Measurements from ENCODE around the gene LCE1C.

LCE1C gene, protein sequence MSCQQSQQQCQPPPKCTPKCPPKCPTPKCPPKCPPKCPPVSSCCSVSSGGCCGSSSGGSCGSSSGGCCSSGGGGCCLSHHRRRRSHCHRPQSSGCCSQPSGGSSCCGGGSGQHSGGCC

DNA sequence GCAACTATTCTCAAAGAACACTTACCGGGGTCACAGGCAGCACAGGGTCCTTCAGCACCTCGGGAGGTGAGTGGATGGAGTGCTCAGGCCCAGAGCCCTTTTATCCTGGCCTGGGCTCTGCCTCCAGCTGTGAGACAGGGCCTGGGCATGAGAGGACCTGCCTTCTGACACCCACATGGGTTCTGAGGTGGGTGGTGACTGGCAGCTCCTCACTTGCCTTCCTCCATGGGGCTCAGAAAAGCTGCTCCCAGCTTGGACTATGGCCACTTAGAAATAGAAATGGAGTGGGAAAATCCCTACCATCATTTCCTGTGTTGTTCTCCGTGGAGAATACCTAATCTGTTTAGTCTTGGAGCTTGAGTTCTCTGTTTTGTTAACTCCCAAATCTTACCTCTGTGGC, at the start of gene LCE1C:
LCE1C (minus strand) TSS at position 76 of the 400 bp plus-strand sequence. CDS start 1,173 bp downstream, outside the sequence.
- no peak for TF ChIP-seq POLR2A (IDR thresholded peaks at IDR 0.05; ENCODE audit: low read length)
- no peak for TF ChIP-seq GATA1 (IDR thresholded peaks at IDR 0.05; ENCODE audit: low read depth, low read length)
- no peak for DNase-seq

DNA sequence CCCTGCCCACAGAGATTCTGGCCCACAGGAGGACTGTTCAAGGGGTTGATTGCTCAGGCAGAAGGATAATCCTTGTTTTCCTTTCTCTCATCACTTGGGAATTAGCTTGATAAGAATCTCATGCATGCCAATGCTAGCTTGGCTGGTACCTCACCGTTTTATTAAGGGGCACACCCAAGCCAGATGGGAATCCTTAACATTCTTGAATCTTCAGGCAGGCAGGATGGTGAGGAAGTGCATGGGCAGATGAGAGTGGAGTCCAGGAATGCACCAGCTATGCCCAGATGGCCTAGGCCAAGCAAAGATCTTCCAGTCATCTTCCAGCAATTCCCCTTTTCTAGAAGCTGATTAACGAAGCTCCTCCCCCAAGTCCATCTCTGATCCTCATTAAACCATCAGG, 49.2 kb upstream of the LCE1C start:
- DNase-seq, result no peak
- TF ChIP-seq POLR2A (IDR thresholded peaks at IDR 0.05; ENCODE audit: low read length), result no peak
- TF ChIP-seq GATA1 (IDR thresholded peaks at IDR 0.05; ENCODE audit: low read depth, low read length), result no peak

DNA sequence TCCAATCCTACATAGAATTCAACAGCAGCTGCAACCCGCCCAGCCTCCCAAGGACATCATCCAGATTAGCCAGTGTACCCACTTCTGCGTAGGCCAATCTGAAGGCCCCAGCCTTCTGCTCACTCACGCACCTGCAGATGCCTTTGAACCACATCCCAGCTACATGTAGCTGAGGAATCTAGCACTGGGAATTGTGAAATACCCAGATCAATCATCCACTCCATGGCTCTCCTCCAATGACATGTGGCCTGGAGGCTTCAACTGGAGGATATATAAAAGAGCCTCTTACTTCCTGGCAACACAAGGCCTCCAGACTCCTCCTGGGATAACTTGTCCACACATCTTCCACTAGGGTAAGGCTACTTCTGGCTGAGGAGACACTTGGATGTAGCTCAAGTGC, 36.1 kb upstream of the LCE1C start, which contains the start of gene LCE6A:
LCE6A (plus strand) TSS at position 301 of the 400 bp plus-strand sequence. CDS start 665 bp downstream, outside the sequence.
- no peak for DNase-seq
- TF ChIP-seq GATA1 (IDR thresholded peaks at IDR 0.05; ENCODE audit: low read depth, low read length) (no peak), POLR2A (IDR thresholded peaks at IDR 0.05; ENCODE audit: low read length) (no peak)

DNA sequence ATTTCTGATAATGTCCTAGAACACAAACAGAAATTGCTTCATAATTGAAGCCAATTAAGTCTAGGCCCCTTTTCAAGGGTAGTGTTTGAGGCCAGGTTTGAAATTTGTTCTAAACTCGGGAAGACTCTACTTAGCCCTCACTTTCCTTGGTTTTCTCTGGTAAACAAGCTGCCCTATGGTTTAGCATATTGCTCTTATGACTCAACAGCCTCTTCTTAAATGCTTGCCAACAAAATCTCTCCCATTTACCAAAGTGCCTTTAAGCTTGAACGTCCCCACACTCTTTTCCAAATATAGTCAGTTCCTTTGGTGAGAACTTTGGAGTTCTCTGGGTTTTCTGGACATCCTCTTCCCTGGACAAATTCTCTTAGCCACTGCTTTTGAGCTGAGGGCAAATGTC, 30.4 kb upstream of the LCE1C start:
- no peak for DNase-seq
- no peak for TF ChIP-seq GATA1 (IDR thresholded peaks at IDR 0.05; ENCODE audit: low read depth, low read length)
- no peak for TF ChIP-seq POLR2A (IDR thresholded peaks at IDR 0.05; ENCODE audit: low read length)

DNA sequence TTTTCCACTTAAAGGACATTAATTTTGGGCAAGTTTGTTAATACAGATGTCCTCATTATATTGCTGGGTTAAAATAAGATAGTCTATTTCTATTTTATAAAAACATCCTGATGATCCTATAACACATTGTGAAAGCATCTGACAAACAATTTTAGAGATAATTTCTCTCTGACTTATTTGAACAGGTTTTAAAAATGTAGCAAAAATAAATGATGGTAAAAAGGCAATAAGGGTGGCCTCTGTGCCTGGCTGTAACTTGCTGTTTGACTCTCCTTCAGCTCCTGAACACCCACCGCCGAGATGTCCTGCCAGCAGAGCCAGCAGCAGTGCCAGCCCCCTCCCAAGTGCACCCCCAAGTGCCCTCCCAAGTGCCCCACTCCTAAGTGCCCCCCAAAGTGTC, 20.7 kb upstream of the LCE1C start, which contains the start of gene LCE1A:
LCE1A (plus strand) TSS at position 301 of the 400 bp plus-strand sequence; CDS start at position 301, 0 bp downstream.
- no peak for TF ChIP-seq POLR2A (IDR thresholded peaks at IDR 0.05; ENCODE audit: low read length)
- no peak for TF ChIP-seq GATA1 (IDR thresholded peaks at IDR 0.05; ENCODE audit: low read depth, low read length)
- DNase-seq, result no peak

DNA sequence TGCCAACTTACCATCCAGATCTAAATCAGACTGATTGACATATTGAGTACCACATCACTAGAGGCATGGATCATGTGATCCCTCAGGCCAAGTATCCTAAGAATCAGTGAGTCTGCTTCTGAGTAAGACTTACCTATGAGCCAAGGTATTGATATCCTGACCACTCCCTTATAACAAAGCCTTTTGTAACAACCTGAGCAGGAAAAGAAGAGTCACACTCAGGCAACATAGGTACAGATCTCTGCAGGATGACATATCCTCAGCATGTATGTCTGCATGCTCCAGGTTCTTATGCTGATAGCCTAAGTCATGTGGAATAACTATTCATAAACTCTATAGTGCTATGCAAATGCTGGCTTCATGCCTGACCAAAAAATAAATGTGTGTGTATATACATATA, 18.5 kb upstream of the LCE1C start:
- DNase-seq, result no peak
- no peak for TF ChIP-seq GATA1 (IDR thresholded peaks at IDR 0.05; ENCODE audit: low read depth, low read length)
- no peak for TF ChIP-seq POLR2A (IDR thresholded peaks at IDR 0.05; ENCODE audit: low read length)

DNA sequence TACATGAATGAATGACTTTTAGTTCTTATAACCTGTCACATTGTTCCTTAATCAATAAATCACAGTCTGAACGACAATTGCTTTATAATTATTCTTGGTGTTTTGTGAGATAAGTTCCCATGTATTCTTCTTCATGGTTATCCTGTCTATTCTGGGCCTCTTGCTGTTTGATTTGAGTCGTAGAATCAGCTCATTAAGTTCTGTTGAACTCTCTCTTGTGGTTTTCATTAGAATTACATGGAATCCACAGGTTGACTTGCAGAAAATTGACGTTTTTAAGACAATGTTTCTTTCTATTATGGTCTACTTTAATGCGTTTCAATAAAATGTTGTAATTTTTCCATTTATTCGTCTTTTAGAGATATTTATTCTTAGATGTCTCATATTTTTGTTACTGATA, 16.8 kb upstream of the LCE1C start:
- TF ChIP-seq POLR2A (IDR thresholded peaks at IDR 0.05; ENCODE audit: low read length) (no peak), GATA1 (IDR thresholded peaks at IDR 0.05; ENCODE audit: low read depth, low read length) (no peak)
- no peak for DNase-seq

DNA sequence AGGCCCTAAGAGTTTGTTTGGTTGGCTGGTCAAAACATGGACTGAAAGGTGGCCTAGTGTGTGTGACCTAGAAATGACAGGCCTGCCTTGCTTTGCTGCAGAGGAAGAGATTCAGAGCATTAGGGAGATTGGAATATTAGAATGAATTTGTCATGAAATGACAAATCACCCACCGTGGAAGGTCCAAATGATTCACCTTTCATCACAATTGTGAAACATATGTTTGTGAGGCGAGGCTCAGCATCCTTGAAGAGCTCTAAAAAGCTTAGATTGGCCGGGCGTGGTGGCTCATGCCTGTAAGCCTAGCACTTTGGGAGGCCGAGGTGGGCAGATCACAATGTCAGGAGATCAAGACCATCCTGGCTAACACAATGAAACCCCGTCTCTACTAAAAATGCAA, 10.9 kb upstream of the LCE1C start:
- DNase-seq, result no peak
- TF ChIP-seq POLR2A (IDR thresholded peaks at IDR 0.05; ENCODE audit: low read length), result no peak

DNA sequence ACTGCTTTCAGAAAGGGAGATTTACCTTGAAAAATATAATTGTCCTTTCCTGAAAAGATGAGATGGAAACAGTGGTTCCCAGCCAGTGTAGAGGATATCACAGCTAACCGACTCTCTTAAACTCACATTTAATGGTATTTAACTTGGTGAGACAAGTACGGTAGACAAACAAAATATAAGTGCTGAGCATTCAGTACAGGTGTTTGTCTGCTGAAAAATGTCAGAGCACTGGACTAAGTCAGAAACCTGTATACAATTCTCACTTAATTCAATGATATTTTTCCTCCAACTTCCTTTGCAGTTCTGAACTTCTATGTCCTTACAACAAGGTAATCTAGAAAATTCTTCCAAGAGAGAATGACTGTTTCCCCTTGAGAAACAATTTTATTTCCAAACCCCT, 5.2 kb upstream of the LCE1C start, which contains the start of gene LCE1B:
LCE1B (plus strand) TSS at position 301 of the 400 bp plus-strand sequence. CDS start 476 bp downstream, outside the sequence.
- TF ChIP-seq POLR2A (IDR thresholded peaks at IDR 0.05; ENCODE audit: low read length), result no peak
- TF ChIP-seq GATA1 (IDR thresholded peaks at IDR 0.05; ENCODE audit: low read depth, low read length), result no peak
- no peak for DNase-seq

DNA sequence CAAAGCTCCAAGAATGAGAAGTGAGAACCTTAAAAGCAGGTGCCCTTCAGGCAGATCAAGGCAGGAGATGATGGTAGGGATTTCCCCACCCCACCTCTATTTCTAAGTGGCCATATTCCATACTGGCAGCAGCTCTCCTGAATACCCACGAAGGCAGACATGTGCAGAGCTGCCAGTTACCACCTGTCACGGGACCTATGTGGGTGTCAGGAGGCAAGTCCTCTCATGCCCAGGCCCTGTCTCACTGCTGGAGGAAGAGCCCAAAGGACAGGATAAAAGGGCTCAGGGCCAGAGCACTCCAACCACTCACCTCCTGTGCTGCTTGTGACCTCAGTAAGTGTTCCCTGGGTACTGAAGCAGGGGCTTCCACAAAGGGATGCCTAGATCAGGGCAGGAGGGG, 4.6 kb upstream of the LCE1C start:
- DNase-seq, result no peak
- no peak for TF ChIP-seq POLR2A (IDR thresholded peaks at IDR 0.05; ENCODE audit: low read length)
- TF ChIP-seq GATA1 (IDR thresholded peaks at IDR 0.05; ENCODE audit: low read depth, low read length), result no peak

DNA sequence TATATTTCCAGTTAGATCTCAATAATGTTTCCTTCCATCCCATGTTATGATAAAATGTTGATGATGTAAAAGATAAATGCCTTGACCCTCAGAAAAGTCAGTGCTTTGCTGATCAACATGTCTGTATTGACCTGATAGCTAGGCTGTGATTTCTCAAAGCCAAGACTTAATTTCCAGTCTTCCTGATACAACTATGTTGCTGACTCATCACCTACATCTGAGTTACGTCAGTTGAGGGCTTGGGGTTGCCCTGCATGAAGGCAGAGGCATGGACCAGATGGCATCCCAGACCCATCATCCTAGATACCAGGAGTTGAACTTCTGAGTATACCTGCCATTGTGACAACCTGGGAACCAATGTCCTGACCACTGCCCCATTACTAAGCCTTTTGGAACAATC, 5.1 kb downstream of the LCE1C start:
- no peak for DNase-seq
- no peak for TF ChIP-seq GATA1 (IDR thresholded peaks at IDR 0.05; ENCODE audit: low read depth, low read length)
- no peak for TF ChIP-seq POLR2A (IDR thresholded peaks at IDR 0.05; ENCODE audit: low read length)

DNA sequence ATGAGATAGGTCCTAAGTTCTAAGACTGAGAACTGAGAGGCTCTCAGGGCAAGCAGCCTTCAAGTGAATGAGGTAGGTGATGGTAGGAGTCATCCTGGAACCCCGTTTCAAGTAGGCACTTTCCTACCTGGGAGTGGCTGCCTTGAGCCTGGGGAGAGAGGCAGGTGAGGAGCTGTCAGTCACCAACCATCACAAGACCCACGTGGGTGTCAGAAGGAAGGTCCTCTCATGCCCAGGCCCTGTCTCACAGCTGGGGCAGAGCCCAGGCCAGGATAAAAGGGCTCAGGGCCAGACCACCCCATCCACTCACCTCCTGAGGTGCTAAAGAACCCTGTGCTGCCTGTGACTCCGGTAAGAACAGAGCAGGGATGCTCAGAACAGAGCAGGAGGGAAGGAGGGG, 10.0 kb downstream of the LCE1C start, which contains the start of gene LCE1D:
LCE1D (plus strand) TSS at position 301 of the 400 bp plus-strand sequence. CDS start 1,074 bp downstream, outside the sequence.
- TF ChIP-seq POLR2A (IDR thresholded peaks at IDR 0.05; ENCODE audit: low read length) (no peak), GATA1 (IDR thresholded peaks at IDR 0.05; ENCODE audit: low read depth, low read length) (no peak)
- DNase-seq, result no peak

DNA sequence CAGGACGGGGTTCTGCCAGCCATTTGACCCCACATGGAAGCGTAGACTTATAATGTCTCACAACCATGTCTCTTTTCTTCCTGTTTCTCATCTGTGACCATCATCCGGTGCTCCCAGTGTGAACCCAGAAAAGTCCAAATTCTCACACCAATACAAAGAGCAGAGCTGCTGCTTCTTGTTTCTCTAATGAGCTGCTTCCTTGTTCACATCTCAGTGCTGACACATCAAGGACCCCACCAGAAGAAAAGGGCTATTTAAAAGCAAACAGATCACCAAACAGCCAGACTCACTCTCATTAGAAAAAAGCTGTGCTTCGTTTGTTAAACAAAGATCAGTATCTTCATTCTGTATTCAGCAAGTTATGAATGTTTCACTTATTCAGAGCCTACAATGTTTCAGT, 10.8 kb downstream of the LCE1C start:
- TF ChIP-seq GATA1 (IDR thresholded peaks at IDR 0.05; ENCODE audit: low read depth, low read length), result no peak
- no peak for TF ChIP-seq POLR2A (IDR thresholded peaks at IDR 0.05; ENCODE audit: low read length)
- no peak for DNase-seq

DNA sequence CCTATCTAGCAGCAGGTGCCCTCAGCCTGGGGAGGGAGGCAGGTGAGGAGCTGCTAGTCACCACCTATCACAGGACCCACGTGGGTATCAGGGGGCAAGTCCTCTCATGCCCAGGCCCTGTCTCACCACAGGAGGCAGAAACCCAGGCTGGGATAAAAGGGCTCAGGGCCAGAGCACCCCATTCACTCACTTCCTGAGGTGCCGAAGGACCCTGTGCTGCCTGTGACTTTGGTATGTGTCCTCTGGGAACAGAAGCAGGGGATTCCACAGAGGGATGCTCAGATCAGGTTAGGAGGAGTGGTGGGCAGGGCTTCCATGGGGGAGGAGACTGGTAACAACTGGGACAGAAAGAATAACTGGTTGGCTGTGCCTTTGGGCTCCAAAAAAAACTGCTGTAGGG, 20.4 kb downstream of the LCE1C start, which contains the start of gene LCE1E:
LCE1E (plus strand) TSS at position 181 of the 400 bp plus-strand sequence. CDS start 1,043 bp downstream, outside the sequence.
- TF ChIP-seq POLR2A (IDR thresholded peaks at IDR 0.05; ENCODE audit: low read length), result no peak
- no peak for DNase-seq

DNA sequence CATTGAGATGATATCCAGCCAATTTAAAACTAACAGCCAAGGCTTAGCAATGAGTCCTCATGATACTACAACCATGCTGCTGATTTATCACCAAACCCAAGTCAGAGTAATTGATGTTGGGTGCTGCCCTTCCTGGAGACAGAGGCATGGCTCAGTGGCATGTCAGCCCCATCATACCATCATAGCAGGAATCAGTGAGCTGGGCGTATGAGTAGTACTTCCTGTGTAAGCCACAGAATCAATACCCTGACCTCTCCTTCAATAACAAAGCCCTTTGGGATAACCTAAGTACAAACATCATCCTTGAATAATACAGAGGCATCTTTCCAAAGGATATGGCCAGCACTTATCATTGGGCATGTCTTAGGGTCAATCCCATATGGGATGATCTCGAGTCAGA, 23.4 kb downstream of the LCE1C start:
- no peak for DNase-seq
- TF ChIP-seq GATA1 (IDR thresholded peaks at IDR 0.05; ENCODE audit: low read depth, low read length) (no peak), POLR2A (IDR thresholded peaks at IDR 0.05; ENCODE audit: low read length) (no peak)
